NB4 (cell line): ENCODE results near the gene FKBP7.

Experiments
- CTCF ChIP-seq: IDR thresholded peaks from one replicate; pipeline ENCODE4 v1.5.1; 2012; ENCODE audit warnings: low read depth, low read length
- MYC ChIP-seq: IDR thresholded peaks from 2 replicates; pipeline ENCODE4 v1.6.1; 2011; ENCODE audit warnings: low read depth, low read length

GRCh38 chr2:178441426-178441825, 37.0 kb downstream of the FKBP7 start:
- TF ChIP-seq CTCF (no peak), MYC (no peak)
